GM23248 (cell line): ENCODE results near the gene ANKRD28. TPM values are rescaled to one million over a fixed set of nuclear protein-coding genes. Genes with fewer than 3 reads are reported as not detected.

Source experiments
- DNase-seq: peaks from one replicate; pipeline ENCODE4 v3.0.0-alpha.2; 2015
- H2AFZ ChIP-seq: fragments of 200-600 bp; sonication (generic); 2 replicates; pipeline ENCODE4 v1.6.1; 2016; ENCODE audit warnings: antibody characterized with exemption
- H3F3A ChIP-seq: fragments of 200-600 bp; sonication (generic); 2 replicates; pipeline ENCODE4 v1.6.1; 2016; ENCODE audit warnings: mild to moderate bottlenecking, antibody characterized with exemption, mixed run types; ENCODE audit not compliant: insufficient read depth
- H3K27ac ChIP-seq: fragments of 200-600 bp; sonication (generic); 2 replicates; pipeline ENCODE4 v1.5.1; 2016; ENCODE audit warnings: mild to moderate bottlenecking
- H3K27me3 ChIP-seq: fragments of 200-600 bp; sonication (generic); replicated peaks from 2 replicates; pipeline ENCODE4 v1.6.1; 2016; ENCODE audit warnings: mild to moderate bottlenecking; ENCODE audit not compliant: insufficient read depth
- H3K36me3 ChIP-seq: fragments of 200-600 bp; sonication (generic); 2 replicates; pipeline ENCODE4 v1.6.1; 2016; ENCODE audit warnings: low read depth, mild to moderate bottlenecking
- H3K4me1 ChIP-seq: fragments of 200-600 bp; sonication (generic); 2 replicates; pipeline ENCODE4 v1.6.1; 2016; ENCODE audit warnings: mild to moderate bottlenecking; ENCODE audit not compliant: insufficient read depth
- H3K4me2 ChIP-seq: fragments of 200-600 bp; sonication (generic); one replicate; pipeline ENCODE4 v1.6.1; 2016; ENCODE audit warnings: mild to moderate bottlenecking; ENCODE audit not compliant: unreplicated experiment
- H3K4me3 ChIP-seq: fragments of 200-600 bp; sonication (generic); 2 replicates; pipeline ENCODE4 v1.5.1; 2016; ENCODE audit warnings: mild to moderate bottlenecking
- H3K79me2 ChIP-seq: fragments of 200-600 bp; sonication (generic); 2 replicates; pipeline ENCODE4 v1.6.1; 2016; ENCODE audit warnings: mild to moderate bottlenecking; ENCODE audit not compliant: insufficient read depth
- H3K9ac ChIP-seq: fragments of 200-600 bp; sonication (generic); 2 replicates; pipeline ENCODE4 v1.6.1; 2016; ENCODE audit warnings: mild to moderate bottlenecking
- H3K9me2 ChIP-seq: fragments of 200-600 bp; sonication (generic); 2 replicates; pipeline ENCODE4 v1.6.1; 2016; ENCODE audit warnings: mixed run types, mild to moderate bottlenecking, moderate library complexity; ENCODE audit not compliant: insufficient read depth
- H3K9me3 ChIP-seq: fragments of 200-600 bp; sonication (generic); one replicate; pipeline ENCODE4 v1.6.1; 2017; ENCODE audit warnings: low read depth
- H4K20me1 ChIP-seq: fragments of 200-600 bp; sonication (generic); 2 replicates; pipeline ENCODE4 v1.6.0; 2016; ENCODE audit not compliant: insufficient read depth
- EZH2 ChIP-seq: fragments of 200-600 bp; sonication (generic); IDR thresholded peaks from 2 replicates; pipeline ENCODE4 v1.6.1; 2018; ENCODE audit warnings: antibody characterized with exemption, mild to moderate bottlenecking; ENCODE audit not compliant: insufficient read depth, poor library complexity, severe bottlenecking
- EZH2phosphoT487 ChIP-seq: fragments of 200-600 bp; sonication (generic); IDR thresholded peaks from 2 replicates; pipeline ENCODE4 v1.6.1; 2018; ENCODE audit warnings: antibody characterized with exemption, moderate library complexity, mild to moderate bottlenecking, low read depth; ENCODE audit not compliant: insufficient read depth
- WGBS, 2 experiments: methylation state at CpG; one replicate each; pipeline ENCODE4 v1.1.6; 2015 to 2017; ENCODE audit warnings: low lambda C conversion rate in 2 of 2, low coverage in 1 of 2; ENCODE audit errors: missing lambda C conversion rate in 2 of 2; 5-methylcytosine and 5-hydroxymethylcytosine counted together
- in situ Hi-C: fragments of 300-500 bp; cut with MboI; formaldehyde crosslinking; loops from 2 replicates; pipeline ENCODE4 v1.15.0; 2020
- polyA plus RNA-seq: library from polyadenylated mRNA; unstranded; fragments of >200 nt; fragmentation: Nextera tagmentation; extraction: Ambion mirVana; gene quantifications from 2 replicates; pipeline ENCODE4 v1.2.1, GENCODE V29; 2016
- total RNA-seq: library from RNA; depleted of rRNA; stranded (reverse); fragments of >200 nt; shearing (Covaris generic); gene quantifications from 2 replicates; pipeline ENCODE4 v1.2.3, GENCODE V29; 2014

ANKRD28 gene
- total and polyA plus RNA-seq, 2 experiments from 2014 or later: 23.1 to 55.6 TPM

DNA sequence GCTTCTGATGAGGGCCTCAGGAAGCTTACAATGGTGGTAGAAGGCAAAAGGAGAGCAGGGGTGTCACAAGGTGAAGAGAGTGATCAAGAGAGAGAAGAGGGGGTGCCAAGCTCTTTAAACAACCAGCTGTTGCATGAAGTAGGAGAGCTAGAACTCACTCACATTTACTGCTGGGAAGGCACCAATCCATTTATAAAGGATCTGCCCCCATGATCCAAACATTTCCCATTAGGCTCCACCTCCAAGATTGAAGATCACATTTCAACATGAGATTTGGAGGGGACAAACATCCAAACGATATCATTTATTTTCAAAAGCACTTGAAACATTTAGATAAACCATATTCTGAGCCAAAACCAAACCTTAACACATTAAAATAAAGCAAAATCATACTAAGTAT, 26.3 kb downstream of the ANKRD28 start:
- H4K20me1 ChIP-seq: no peaks in the 10 kb centered on the region
- H3K4me3 ChIP-seq: no peak overlapping the region
- in situ Hi-C loops: no loop called here
- H3K9ac ChIP-seq: no peak overlapping the region
- 63 to 65% methylated on average over 1 of the region's 1 CpG for WGBS, 2 experiments
- no peaks in the 10 kb centered on the region for H3K27me3 ChIP-seq
- 0 out of 2 replicates have a peak, but pooled peaks cover 12% of the 10 kb centered on the region for H3K36me3 ChIP-seq
- no peaks in the 10 kb centered on the region for H3K9me2 ChIP-seq
- peaks cover 88% of the 10 kb centered on the region for H3K79me2 ChIP-seq
- peaks cover 40% of the 10 kb centered on the region for H3K4me1 ChIP-seq
- H3K4me2 ChIP-seq: no peak overlapping the region
- no peak overlapping the region for H2AFZ ChIP-seq
- H3K9me3 ChIP-seq: no peaks in the 10 kb centered on the region
- TF ChIP-seq EZH2phosphoT487 (no peak), EZH2 (no peak)
- DNase-seq: no peak
- no peak overlapping the region for H3K27ac ChIP-seq
- H3F3A ChIP-seq: peaks cover 34% of the 10 kb centered on the region

- Histone ChIP-seq H3K4me3 (peak overlapping the region; percentile 34), H3K36me3 (peaks cover 14% of the 10 kb centered on the region; the same call in 1 of the 2 replicates), H3F3A (peaks cover 35% of the 10 kb centered on the region), H4K20me1 (no peaks in the 10 kb centered on the region), H3K9me2 (no peaks in the 10 kb centered on the region), H3K4me1 (peaks cover 32% of the 10 kb centered on the region), H3K9ac (peak overlapping the region; percentile 58), H3K27me3 (no peaks in the 10 kb centered on the region), H2AFZ (no peak overlapping the region), H3K79me2 (peaks cover 88% of the 10 kb centered on the region), H3K9me3 (no peaks in the 10 kb centered on the region), H3K4me2 (peak overlapping the region; percentile 84), H3K27ac (peak overlapping the region; percentile 80)
- in situ Hi-C loops: no loop called here
- TF ChIP-seq EZH2: no peak
- no peak for TF ChIP-seq EZH2phosphoT487
- DNase-seq: peak; percentile 44
- 0% methylated on average over 2 of the region's 2 CpGs for WGBS, 2 experiments
These were observed 28.4 kb downstream of the ANKRD28 start for GRCh38 chr3:15769256-15769915.

DNA sequence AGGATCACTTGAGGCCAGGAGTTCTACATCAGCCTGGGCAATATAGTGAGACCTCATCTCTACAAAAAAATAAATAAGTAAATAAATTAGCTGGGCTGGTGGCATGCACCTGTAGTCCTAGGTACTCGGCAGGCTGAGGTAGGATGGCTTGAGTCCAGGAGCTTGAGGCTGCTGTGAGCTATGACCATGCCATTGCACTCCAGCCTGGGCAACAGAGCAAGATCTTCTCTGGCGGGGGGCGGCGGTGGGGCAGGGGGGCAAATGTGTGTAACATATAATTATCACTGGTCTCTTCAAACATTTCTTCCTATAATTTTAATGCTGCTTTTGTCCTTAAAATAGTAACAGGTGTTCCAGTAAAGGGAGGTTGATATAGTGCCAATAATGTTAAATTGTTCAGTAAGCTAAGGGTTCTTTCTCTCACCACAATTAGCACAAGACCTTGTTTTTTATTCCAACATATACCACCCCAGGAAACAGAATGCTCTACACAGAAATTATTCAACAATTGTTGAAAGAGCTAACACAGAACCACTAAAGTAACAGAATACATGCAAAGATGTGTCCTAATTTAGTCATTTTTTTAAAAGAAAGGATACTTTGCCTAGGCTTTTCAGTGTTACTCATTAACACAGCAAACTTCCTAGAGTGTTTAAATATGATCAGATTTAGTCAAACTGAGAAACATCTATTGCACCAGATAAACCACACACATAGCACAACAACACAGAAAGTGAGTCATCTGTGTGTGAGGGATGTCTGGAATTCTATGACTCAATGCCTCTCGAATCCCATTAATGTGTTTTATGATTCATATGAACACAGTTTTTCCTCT, 29.1 kb downstream of the ANKRD28 start:
- H3K79me2 ChIP-seq: peaks cover 88% of the 10 kb centered on the region
- H3K9me2 ChIP-seq: no peaks in the 10 kb centered on the region
- peak overlapping the region; percentile 84 for H3K4me2 ChIP-seq
- peak; percentile 97 for DNase-seq
- peaks cover 33% of the 10 kb centered on the region for H3F3A ChIP-seq
- H3K4me3 ChIP-seq: peak overlapping the region; percentile 28
- no peak overlapping the region for H2AFZ ChIP-seq
- H3K9me3 ChIP-seq: no peaks in the 10 kb centered on the region
- 0 out of 2 replicates have a peak, but pooled peaks have one; percentile 45 for TF ChIP-seq EZH2phosphoT487
- TF ChIP-seq EZH2: no peak
- in situ Hi-C loops: no loop called here
- peaks cover 22% of the 10 kb centered on the region; the same call in 1 of the 2 replicates for H3K36me3 ChIP-seq
- 35 to 40% methylated on average over 5 of the region's 5 CpGs for WGBS, 2 experiments
- no peaks in the 10 kb centered on the region for H4K20me1 ChIP-seq
- H3K4me1 ChIP-seq: peaks cover 32% of the 10 kb centered on the region
- peak overlapping the region; percentile 80 for H3K27ac ChIP-seq
- peak overlapping the region; percentile 58 for H3K9ac ChIP-seq
- no peaks in the 10 kb centered on the region for H3K27me3 ChIP-seq

DNA sequence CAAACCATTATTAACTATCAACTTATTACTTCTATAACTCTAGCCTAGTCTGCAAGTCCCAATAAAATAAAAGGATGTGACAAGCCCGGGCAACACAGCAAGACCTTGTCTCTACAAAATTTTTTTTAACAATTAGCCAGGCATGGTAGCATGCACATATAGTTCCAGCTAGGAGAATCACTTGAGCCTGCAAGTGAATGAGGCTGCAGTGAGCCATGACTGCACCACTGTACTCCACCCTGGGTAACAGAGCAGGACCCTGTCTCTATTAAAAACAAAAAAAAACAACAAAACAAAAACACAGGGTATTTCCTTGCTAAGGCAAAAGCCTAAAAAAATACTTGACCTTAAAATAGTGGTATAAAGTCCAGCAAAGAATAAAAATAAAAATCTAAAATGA, 31.4 kb downstream of the ANKRD28 start:
- 95 to 98% methylated on average over 1 of the region's 1 CpG for WGBS, 2 experiments
- Histone ChIP-seq H3K4me1 (peaks cover 32% of the 10 kb centered on the region), H3K9ac (no peak overlapping the region), H2AFZ (no peak overlapping the region), H3K79me2 (peaks cover 87% of the 10 kb centered on the region), H3K9me3 (no peaks in the 10 kb centered on the region), H3K4me2 (no peak overlapping the region), H3K27ac (no peak overlapping the region), H3K9me2 (no peaks in the 10 kb centered on the region), H3F3A (peaks cover 31% of the 10 kb centered on the region), H4K20me1 (no peaks in the 10 kb centered on the region), H3K36me3 (peaks cover 36% of the 10 kb centered on the region; the same call in 1 of the 2 replicates), H3K4me3 (no peak overlapping the region), H3K27me3 (no peaks in the 10 kb centered on the region)
- no peak for DNase-seq
- no peak for TF ChIP-seq EZH2
- no peak for TF ChIP-seq EZH2phosphoT487
- in situ Hi-C loops: no loop called here
